K562 (cell line): ENCODE results near the gene OR2AT4.

ENCODE experiments used
- CREB3 ChIP-seq: fragments of 450-650 bp; conservative IDR thresholded peaks from 2 replicates; pipeline ENCODE4 v1.6.1; 2016; ENCODE audit warnings: missing genetic modification characterization, low read depth, mild to moderate bottlenecking, missing compliant biosample characterization, moderate library complexity
- CTCF ChIP-seq, 3 experiments: IDR thresholded peaks in 2 of 3; conservative IDR thresholded peaks in 1 of 3; 2 replicates each; pipeline ENCODE4 v1.5.1; 2011 to 2012; ENCODE audit warnings: low read length in 3 of 3, mild to moderate bottlenecking in 3 of 3, control low read depth in 2 of 3, improper control_type of control experiment in 1 of 3, inconsistent platforms in 1 of 3, low read depth in 1 of 3, mixed read lengths in 1 of 3, moderate library complexity in 1 of 3; ENCODE audit not compliant: insufficient read depth in 2 of 3
- E2F8 ChIP-seq: fragments of 450-650 bp; IDR thresholded peaks from 2 replicates; pipeline ENCODE4 v1.7.1; 2018; ENCODE audit warnings: mild to moderate bottlenecking, low read depth; ENCODE audit not compliant: partially characterized antibody
- FIP1L1 ChIP-seq: fragments of 200-400 bp; formaldehyde crosslinking; IDR thresholded peaks from 2 replicates; pipeline ENCODE4 v1.6.1; 2018; ENCODE audit warnings: mild to moderate bottlenecking, low read depth, low read length; ENCODE audit not compliant: poor library complexity, severe bottlenecking
- JUN ChIP-seq, 2 experiments: sonication (generic) in 1 of 2; formaldehyde crosslinking in 1 of 2; IDR thresholded peaks; 2 replicates each; pipeline versions ENCODE4 v1.6.1 to v1.8.0; 2012 to 2022; ENCODE audit warnings: borderline replicate concordance in 2 of 2, mild to moderate bottlenecking in 2 of 2, improper control_type of control experiment in 1 of 2, low read depth in 1 of 2, low read length in 1 of 2, missing genetic modification reagents in 1 of 2
- MLLT1 ChIP-seq, 2 experiments: fragments of 450-650 bp; IDR thresholded peaks; 2 replicates each; pipeline ENCODE4 v1.6.1; 2016
- NFRKB ChIP-seq: fragments of 450-650 bp; IDR thresholded peaks from 2 replicates; pipeline ENCODE4 v1.6.1; 2016; ENCODE audit warnings: low read depth
- ZBTB33 ChIP-seq: sonication (generic); formaldehyde crosslinking; IDR thresholded peaks from 2 replicates; pipeline ENCODE4 v1.8.1; 2023; ENCODE audit warnings: mild to moderate bottlenecking, missing genetic modification reagents
- ZNF707 ChIP-seq: fragments of 250-450 bp; sonication (Bioruptor Pico); conservative IDR thresholded peaks from 2 replicates; pipeline ENCODE4 v1.8.0; 2022; ENCODE audit warnings: inconsistent platforms, mild to moderate bottlenecking, moderate library complexity

GRCh38 chr11:75101424-75102128 lies 4.9 kb upstream of the OR2AT4 start:
- TF ChIP-seq E2F8, result no peak
- no peak for TF ChIP-seq ZNF707 (CRISPR knock-in tag)
- peak; percentile 55 for TF ChIP-seq NFRKB
- TF ChIP-seq MLLT1 (IDR thresholded peaks at IDR 0.05), result peak; percentile 84 to 88; a peak in 3 of 4 replicates
- TF ChIP-seq CREB3 (tag), result no peak
- TF ChIP-seq CTCF (IDR thresholded peaks at IDR 0.05 in 2 of 3, conservative IDR thresholded peaks at IDR 0.05 in 1 of 3; ENCODE audit: insufficient read depth in 2 of 3, low read depth in 1 of 3, low read length in 3 of 3), result no peak
- TF ChIP-seq ZBTB33 (CRISPR knock-in tag), result no peak
- no peak for TF ChIP-seq JUN (IDR thresholded peaks at IDR 0.05; ENCODE audit: borderline replicate concordance, low read depth, low read length)
- TF ChIP-seq JUN (CRISPR knock-in tag; IDR thresholded peaks at IDR 0.05; ENCODE audit: borderline replicate concordance), result no peak
- no peak for TF ChIP-seq FIP1L1
